KG1 (cell line): ENCODE data around the gene MESP2.

Experiments used
- DNase-seq: peaks from one replicate; lab custom pipeline; 2025; lab: John Stamatoyannopoulos, UW

Gene MESP2

DNA sequence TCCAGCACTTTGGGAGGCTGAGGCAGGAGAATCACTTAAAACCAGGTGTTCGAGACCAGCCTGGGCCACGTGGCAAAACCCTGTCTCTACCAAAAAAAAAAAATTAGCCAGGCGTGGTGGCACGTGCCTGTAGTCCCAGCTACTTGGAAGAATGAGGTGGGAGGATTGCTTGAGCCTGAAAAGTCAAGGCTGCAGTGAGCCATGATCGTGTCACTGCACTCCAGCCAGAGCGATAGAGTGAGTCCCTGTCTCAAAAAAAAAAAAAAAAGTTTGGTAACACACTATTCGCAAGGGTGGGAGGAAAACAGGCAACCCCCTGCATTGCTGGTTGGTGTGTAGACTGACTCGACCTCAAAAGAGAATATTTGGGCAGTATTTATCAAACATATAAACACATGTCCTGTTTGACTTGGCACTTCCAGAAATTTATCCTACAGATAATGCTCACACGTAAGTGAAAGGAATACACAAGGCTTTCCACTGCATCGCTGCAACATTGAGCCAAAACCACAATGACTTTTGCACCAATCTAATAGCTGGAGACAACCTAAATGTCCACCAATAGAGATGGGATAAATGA lies 41.7 kb downstream of the MESP2 start:
- DNase-seq, result no peak

DNA sequence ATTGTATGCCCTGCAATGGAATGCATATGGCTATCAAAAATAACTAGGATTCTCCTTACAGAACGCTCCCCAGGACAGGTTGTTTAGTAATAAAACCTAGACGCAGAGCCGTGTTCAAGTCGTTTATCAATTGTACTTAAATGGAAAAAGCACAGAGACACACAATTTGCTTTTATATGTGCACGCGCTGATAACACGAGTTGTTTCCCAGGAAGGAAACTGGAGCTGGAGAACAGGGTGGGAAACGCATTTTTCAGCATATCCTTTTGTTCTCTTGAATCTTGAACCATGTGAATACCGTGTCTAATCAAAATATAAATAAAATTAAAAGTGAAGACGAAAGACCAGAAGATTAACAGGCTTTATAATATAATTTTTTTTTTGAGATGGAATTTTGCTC lies 42.2 kb downstream of the MESP2 start:
- no peak for DNase-seq

DNA sequence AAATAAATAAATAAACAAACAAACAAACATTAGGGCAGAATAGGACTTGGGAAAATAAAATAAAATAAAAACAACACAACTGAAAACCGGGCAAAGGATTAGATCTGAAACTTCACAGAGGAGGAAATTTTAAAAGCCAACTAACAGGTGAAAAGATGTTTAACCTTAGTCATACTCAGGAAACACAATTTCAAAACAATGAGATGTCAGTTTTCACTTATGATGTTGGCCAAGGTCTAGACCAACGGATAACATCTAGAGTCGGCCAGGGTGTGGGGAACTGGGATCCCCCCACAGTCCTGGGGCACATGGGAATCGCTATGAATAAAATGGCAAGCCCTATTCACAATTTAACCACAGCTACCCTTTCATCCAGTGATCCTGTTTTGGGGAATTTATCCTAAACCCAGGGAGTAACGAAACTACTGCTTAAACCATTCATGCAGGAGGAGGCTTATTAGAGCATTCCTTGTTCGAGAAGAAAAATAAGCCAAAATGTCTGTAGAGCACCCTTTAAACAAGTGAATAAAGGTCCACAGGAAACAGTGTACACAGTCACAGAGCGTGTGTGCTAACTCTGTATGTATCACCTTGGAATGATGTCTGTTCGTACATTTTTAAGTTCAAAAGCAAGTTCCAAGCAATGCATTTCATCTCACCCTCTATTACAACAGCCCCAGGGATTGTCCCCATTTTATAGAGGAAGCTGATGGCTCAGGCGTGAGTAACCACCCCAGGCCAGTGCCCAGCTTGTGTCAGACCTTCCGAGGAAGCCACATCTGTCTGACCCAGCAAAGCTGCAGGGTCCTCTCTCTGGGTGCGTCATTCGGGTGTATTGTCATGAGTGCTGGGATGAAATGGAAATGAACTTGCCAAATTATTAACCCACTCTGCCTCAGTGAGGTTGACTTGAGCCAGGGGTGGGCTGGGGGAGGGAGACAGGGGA lies 44.8 kb downstream of the MESP2 start:
- DNase-seq, result no peak

DNA sequence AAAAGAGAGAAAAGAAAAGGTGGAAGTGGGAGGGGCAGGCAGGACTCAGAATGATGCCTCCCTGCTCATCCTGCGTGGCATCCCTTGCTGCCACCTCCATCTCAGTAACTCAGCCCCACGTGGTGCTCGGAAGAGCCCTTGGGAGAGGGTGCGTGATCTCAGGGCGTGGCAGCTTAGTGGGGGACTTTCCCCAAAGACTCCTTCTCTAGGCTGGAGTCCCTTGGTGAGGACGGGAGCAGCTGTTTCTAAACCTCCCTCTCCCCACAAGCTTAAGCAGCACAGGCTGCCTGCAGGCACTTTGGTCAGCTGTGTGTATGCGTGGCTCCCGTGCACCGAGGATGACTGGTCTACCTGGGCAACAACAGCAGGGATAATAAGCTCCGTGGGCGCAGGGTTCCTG lies 45.9 kb downstream of the MESP2 start:
- DNase-seq, result no peak

DNA sequence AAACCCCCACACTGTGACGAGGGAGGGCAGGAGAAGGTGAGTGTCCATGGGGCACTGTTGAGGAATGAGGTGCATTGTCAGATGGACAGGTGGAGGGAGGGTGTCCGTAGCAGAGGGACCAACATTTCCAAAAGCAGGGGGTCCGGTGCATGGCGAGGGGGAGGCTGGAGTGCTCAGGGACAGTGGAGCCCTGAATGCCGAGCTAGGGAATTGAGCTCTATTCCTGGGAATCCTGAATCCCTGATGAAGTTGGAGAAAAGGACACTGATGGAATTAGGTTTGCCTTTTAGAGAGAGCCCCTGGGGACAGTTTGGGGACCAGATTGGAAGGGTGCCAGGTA lies 46.4 kb downstream of the MESP2 start:
- no peak for DNase-seq

DNA sequence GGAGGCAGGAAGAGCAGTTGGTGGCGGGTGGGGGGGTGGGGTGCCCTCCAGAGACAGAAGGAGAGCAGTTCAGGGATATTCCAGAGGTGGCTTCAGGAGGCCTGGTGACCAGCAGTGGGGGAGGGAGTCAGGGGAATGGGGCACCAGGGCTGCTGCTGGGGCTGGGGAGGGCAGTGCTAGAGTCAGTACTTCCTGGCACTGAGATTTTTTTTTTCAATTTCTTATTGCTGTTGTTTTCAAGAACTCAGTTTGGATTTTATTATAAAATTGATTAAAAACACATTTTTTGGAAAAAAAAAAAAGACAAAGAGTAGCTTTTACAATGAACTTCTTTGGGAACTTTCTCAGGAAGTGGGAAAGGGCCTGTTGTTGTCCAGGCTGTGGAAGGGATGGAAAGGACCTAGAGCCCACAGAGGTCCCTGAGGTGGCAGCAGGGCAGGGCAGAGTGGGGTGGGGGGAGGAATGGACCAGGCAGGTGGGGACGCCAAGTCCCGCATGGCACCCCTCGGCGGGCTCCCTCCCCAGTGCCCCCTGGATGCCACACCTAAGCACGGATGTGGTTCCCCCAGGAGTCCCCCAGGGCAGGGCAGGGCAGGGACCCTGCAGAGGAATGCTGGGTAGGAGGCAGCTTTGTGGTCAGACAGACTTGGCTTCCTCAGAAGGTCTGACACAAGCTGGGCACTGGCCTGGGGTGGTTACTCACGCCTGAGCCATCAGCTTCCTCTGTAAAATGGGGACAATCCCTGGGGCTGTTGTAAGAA lies 47.0 kb downstream of the MESP2 start:
- no peak for DNase-seq

DNA sequence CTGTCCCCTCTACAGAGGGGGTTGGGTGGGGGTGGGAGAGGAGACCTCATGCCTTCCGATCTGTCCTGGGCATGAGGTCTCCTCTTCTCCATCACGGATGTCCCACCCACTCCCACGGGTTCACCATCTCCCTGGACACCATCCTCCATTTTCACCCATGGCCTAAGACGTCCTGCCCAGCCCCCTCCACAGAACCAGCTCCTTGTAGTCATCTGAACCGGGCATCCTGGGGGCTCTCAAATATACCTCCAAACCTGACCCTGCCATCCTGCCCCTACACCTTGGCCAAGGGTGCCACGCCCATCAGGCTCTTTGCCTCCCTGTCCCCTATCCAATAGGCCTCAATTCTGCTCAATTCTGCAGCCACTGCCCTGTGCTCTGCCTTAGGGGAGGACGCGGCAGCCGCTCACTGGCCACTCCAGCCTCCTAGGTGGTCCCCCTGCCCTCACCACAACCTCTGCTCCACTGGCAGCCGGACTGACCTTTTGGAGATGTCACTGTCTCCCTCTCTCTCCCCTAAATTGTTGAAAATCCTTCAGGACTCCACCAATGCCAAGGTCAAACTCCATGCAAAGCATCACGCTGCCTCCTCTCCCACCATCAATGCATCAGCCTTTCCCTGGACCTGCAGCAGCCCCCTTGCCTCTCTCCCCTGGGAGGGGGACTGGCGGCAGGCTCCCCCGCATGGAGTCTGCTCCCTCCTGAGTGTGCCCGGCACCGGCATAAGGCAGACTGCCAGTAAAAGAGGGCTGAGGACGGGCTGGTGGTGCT lies 47.9 kb downstream of the MESP2 start:
- DNase-seq, result no peak

DNA sequence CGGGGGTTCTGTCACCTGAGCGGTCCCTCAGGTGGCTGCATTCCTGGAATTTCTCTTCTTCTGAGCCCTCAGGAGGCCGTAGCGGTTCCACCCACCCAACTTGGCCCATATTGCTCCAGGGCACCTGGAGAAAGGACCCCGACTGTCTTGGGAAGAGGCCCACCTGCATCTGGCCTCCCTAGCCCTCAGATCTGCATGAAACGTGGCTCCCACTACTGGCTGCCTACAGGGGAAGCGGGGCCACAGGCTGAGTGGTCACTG lies 48.4 kb downstream of the MESP2 start:
- DNase-seq, result no peak

DNA sequence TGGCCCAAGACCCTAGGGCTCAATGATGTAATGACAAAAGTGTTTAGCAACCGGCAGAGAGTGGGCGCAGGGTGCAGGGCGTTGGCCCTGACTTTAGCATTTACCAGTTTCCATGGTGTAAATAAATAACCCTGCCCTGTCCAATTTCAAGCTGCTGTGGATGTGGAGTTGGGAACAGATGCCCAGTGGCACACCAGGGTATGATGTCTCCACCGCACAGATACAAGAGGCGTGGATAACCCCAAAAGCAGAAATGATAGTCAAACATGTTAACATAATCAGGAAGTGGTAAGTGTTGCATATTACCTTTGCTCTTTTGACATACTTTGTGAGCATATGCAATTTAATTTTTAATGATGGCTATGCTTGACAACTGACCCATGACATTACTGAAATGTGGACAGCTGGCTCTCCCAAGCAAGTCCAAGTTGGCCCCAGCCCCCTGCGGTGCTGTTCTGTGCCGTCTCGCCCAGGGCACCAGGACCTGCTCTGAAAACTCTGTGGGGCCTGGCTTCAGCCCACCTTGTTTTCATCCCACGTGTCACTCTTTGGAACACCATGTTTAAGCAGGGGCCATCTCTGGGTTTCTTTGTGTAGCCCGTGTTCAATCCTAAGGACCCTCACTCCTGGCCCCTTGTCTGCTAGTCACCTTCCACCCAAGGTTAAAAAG lies 49.3 kb downstream of the MESP2 start:
- DNase-seq, result no peak

DNA sequence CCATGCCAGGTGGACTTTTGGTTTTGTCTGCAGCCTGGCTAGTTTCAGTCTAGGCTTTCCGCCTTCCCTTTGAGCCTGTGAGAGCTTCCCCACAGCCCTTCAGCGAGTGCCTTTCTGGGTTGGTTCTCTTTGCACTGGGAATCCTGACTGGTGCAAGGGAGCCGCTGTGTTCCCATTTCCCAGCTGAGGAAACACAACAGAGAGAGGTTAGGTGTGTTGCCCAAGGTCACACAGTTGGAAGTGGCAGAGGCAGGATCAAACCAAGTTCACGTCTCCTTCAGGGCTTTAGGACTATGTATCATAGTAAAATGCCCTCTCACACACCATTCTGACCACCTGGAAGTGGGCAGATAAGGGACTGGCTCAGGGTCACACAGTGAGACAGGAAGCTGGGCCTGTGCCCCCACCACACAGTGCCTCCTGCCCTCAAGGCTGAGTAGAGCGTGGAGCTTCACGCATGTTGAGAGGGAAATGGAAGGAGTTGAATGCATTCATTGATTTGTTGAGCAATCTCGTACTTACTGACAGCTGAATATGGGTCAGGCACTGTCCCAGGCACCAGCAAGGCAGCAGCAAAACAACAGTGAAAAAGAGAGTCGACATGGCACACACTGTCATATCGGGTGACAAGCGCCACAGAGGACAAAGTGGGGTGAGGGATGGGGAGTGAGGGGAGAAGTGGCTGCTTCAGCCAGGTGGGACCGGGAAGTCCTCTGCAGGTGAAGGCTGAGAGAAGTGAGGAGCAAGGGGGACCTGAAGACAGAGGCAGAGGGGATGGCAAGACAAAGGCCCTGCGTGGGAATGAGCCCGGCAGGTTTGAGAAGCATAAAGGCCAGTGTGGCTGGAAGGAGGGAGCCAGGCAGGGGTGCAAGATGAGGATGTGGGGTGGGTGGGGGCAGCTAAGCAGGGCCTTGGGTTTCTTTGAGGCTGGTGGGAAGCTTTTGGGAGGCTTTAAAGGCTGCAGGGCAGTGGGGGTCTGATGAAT lies 50.8 kb downstream of the MESP2 start:
- no peak for DNase-seq

DNA sequence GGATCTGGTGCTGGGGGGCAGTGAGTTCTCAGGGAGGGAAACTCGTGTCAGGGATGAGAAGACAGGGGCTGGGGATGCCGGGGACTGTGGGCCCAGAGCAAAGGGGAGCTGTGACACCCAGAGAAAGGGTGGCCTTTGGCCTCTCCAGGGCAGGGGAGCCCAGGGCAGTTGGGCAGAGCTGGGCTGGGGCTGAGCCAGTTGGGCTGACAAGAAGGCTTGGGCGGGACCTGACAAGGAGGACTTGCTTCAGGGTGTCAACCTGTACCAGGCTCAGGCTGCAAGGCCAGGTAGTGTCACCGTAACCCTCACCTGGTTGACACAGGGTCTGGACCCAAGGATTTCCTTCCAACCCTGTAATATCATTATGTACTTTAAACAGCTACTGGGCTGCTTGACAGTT lies 51.7 kb downstream of the MESP2 start:
- no peak for DNase-seq
